Keratinocyte (primary cell): ENCODE measurements around the gene WASF2.

ENCODE experiments used
- CTCF ChIP-seq, 3 experiments: IDR thresholded peaks in 1 of 3; conservative IDR thresholded peaks in 1 of 3; optimal IDR thresholded peaks in 1 of 3; 2 replicates in 2 of 3; 3 replicates in 1 of 3; pipeline versions ENCODE3 to v1.5.1; 2011; ENCODE audit warnings: low read length in 3 of 3, mild to moderate bottlenecking in 3 of 3, moderate library complexity in 2 of 3, control low read depth in 1 of 3, inconsistent platforms in 1 of 3; ENCODE audit not compliant: insufficient read depth in 2 of 3; ENCODE audit errors: extremely low read depth in 1 of 3
- EZH2 ChIP-seq: IDR thresholded peaks from one replicate; pipeline ENCODE4 v1.6.1; 2012; ENCODE audit warnings: inconsistent platforms, mild to moderate bottlenecking, low read length, moderate library complexity

DNA sequence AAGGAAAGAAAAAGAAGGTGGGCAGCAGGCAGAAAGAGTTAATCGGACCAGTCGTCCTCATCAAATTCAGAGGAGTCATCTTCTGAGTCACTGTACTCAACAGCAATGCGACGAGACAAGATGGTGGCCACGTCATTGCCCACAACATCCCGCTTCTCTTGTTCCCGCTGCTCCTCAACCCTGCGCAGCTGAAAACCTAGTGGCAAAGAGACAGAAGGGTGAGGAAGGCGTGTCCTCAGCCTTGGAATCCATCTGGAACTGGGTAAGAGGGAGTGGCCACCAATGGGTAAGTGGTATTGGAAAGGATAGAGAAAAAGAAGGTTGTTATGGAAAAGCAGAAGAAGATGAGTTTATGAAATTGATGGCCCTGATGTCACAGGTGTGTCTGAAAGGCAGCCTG is 81.8 kb downstream of the WASF2 start:
- TF ChIP-seq CTCF (optimal IDR thresholded peaks at IDR 0.05 in 1 of 3, IDR thresholded peaks at IDR 0.05 in 1 of 3, conservative IDR thresholded peaks at IDR 0.05 in 1 of 3; ENCODE audit: extremely low read depth in 1 of 3, insufficient read depth in 2 of 3, low read length in 3 of 3) (no peak), EZH2 (no peak)
